ENCODE data around the gene STK38L. TPM values are rescaled to one million over a fixed set of nuclear protein-coding genes. Genes with fewer than 3 reads are reported as not detected.

The STK38L gene
- total and polyA plus RNA-seq, 9 of the 15 experiments (the other 6 are each of a cell fraction or from before 2014, with no cell fraction given): 2.6 to 10.7 (median 6.9) TPM

- TF ChIP-seq, protein P1, sequence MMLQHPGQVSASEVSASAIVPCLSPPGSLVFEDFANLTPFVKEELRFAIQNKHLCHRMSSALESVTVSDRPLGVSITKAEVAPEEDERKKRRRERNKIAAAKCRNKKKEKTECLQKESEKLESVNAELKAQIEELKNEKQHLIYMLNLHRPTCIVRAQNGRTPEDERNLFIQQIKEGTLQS (IDR thresholded peaks at IDR 0.05): peak; percentile 80
- TF ChIP-seq, protein P1 (CRISPR knock-in tag; conservative IDR thresholded peaks at IDR 0.05): no peak
- peak in 1 of 2 experiments; percentile 33; a peak in 1 of 4 replicates for TF ChIP-seq RCOR1 (IDR thresholded peaks at IDR 0.05; ENCODE audit: borderline replicate concordance in 1 of 2, low read depth in 2 of 2, low read length in 2 of 2)
- TF ChIP-seq ZEB2 (IDR thresholded peaks at IDR 0.05): no peak
- TF ChIP-seq POLR2H (tag; IDR thresholded peaks at IDR 0.05; ENCODE audit: low read depth): peak; percentile 85
- peak; percentile 49 for TF ChIP-seq MYC (IDR thresholded peaks at IDR 0.05; ENCODE audit: low read depth, low read length)
- no peak for TF ChIP-seq MYC (CRISPR knock-in tag; IDR thresholded peaks at IDR 0.05; ENCODE audit: borderline replicate concordance, low read depth)
- TF ChIP-seq, protein P2, sequence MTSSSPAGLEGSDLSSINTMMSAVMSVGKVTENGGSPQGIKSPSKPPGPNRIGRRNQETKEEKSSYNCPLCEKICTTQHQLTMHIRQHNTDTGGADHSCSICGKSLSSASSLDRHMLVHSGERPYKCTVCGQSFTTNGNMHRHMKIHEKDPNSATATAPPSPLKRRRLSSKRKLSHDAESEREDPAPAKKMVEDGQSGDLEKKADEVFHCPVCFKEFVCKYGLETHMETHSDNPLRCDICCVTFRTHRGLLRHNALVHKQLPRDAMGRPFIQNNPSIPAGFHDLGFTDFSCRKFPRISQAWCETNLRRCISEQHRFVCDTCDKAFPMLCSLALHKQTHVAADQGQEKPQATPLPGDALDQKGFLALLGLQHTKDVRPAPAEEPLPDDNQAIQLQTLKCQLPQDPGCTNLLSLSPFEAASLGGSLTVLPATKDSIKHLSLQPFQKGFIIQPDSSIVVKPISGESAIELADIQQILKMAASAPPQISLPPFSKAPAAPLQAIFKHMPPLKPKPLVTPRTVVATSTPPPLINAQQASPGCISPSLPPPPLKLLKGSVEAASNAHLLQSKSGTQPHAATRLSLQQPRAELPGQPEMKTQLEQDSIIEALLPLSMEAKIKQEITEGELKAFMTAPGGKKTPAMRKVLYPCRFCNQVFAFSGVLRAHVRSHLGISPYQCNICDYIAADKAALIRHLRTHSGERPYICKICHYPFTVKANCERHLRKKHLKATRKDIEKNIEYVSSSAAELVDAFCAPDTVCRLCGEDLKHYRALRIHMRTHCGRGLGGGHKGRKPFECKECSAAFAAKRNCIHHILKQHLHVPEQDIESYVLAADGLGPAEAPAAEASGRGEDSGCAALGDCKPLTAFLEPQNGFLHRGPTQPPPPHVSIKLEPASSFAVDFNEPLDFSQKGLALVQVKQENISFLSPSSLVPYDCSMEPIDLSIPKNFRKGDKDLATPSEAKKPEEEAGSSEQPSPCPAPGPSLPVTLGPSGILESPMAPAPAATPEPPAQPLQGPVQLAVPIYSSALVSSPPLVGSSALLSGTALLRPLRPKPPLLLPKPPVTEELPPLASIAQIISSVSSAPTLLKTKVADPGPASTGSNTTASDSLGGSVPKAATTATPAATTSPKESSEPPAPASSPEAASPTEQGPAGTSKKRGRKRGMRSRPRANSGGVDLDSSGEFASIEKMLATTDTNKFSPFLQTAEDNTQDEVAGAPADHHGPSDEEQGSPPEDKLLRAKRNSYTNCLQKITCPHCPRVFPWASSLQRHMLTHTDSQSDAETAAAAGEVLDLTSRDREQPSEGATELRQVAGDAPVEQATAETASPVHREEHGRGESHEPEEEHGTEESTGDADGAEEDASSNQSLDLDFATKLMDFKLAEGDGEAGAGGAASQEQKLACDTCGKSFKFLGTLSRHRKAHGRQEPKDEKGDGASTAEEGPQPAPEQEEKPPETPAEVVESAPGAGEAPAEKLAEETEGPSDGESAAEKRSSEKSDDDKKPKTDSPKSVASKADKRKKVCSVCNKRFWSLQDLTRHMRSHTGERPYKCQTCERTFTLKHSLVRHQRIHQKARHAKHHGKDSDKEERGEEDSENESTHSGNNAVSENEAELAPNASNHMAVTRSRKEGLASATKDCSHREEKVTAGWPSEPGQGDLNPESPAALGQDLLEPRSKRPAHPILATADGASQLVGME (CRISPR knock-in tag; IDR thresholded peaks at IDR 0.05): 0 out of 2 replicates have a peak, but pooled peaks have one; percentile 57
- peak; percentile 92; the same call in 1 of the 2 replicates for TF ChIP-seq CBX1 (IDR thresholded peaks at IDR 0.05; ENCODE audit: low read depth)
- 0 out of 2 replicates have a peak, but pooled peaks have one; percentile 49 for TF ChIP-seq ZC3H11A (IDR thresholded peaks at IDR 0.05; ENCODE audit: low read depth, low read length)
- TF ChIP-seq, protein P3, sequence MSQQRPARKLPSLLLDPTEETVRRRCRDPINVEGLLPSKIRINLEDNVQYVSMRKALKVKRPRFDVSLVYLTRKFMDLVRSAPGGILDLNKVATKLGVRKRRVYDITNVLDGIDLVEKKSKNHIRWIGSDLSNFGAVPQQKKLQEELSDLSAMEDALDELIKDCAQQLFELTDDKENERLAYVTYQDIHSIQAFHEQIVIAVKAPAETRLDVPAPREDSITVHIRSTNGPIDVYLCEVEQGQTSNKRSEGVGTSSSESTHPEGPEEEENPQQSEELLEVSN (IDR thresholded peaks at IDR 0.05; ENCODE audit: borderline replicate concordance in 1 of 2, extremely low read depth in 1 of 2, insufficient read depth in 1 of 2, insufficient read length in 1 of 2, low read depth in 1 of 2, low read length in 1 of 2, poor library complexity in 1 of 2, severe bottlenecking in 1 of 2): peak; percentile 36 to 42
- TF ChIP-seq BRCA1 (IDR thresholded peaks at IDR 0.05): no peak
- TF ChIP-seq BRCA1 (CRISPR knock-in tag; IDR thresholded peaks at IDR 0.05): no peak
- TF ChIP-seq JUN (IDR thresholded peaks at IDR 0.05; ENCODE audit: borderline replicate concordance, low read depth, low read length): no peak
- no peak for TF ChIP-seq JUN (CRISPR knock-in tag; IDR thresholded peaks at IDR 0.05; ENCODE audit: borderline replicate concordance)
- TF ChIP-seq ZBTB34 (CRISPR knock-in tag; IDR thresholded peaks at IDR 0.05): no peak
- peak; percentile 91 for TF ChIP-seq NCOA1 (IDR thresholded peaks at IDR 0.05; ENCODE audit: low read depth)
- TF ChIP-seq TEAD1 (CRISPR knock-in tag; IDR thresholded peaks at IDR 0.05): peak in 1 of 2 experiments; percentile 57; a peak in 1 of 4 replicates
Measured at GRCh38 chr12:27243804-27244688, at the start of gene STK38L (continued).

Data from K562 (cell line).